HG02610 (cell line): ENCODE measurements around the gene LDHAL6A.

Experiments
- ATAC-seq: cut with Tn5 transposase; IDR thresholded peaks from one replicate; pipeline ENCODE4 v1.9.1; 2021; ENCODE audit warnings: mild to moderate bottlenecking, moderate library complexity; ENCODE audit not compliant: unreplicated experiment

The LDHAL6A gene

GRCh38 chr11:18490319-18490718, 34.7 kb downstream of the LDHAL6A start:
- no peak for ATAC-seq

- ATAC-seq = no peak
Measured at GRCh38 chr11:18490736-18491485, 35.3 kb downstream of the LDHAL6A start.

- ATAC-seq = no peak
Measured at GRCh38 chr11:18491924-18492323, 36.3 kb downstream of the LDHAL6A start.

GRCh38 chr11:18492888-18493287, 37.2 kb downstream of the LDHAL6A start:
- ATAC-seq = no peak

- ATAC-seq = no peak
Measured at GRCh38 chr11:18493310-18493709, 37.7 kb downstream of the LDHAL6A start.

GRCh38 chr11:18495271-18495670, 39.6 kb downstream of the LDHAL6A start:
- no peak for ATAC-seq

- ATAC-seq = no peak
Measured at GRCh38 chr11:18495703-18496102, 40.0 kb downstream of the LDHAL6A start.

- no peak for ATAC-seq
Measured at GRCh38 chr11:18498039-18498438, 42.4 kb downstream of the LDHAL6A start.

GRCh38 chr11:18501629-18502028, 46.0 kb downstream of the LDHAL6A start:
- ATAC-seq = no peak

GRCh38 chr11:18502352-18502751, 46.7 kb downstream of the LDHAL6A start:
- ATAC-seq = no peak

GRCh38 chr11:18521122-18521521, 65.5 kb downstream of the LDHAL6A start:
- no peak for ATAC-seq

GRCh38 chr11:18522388-18522787, 66.7 kb downstream of the LDHAL6A start:
- ATAC-seq = no peak

GRCh38 chr11:18523084-18523483, 67.4 kb downstream of the LDHAL6A start:
- no peak for ATAC-seq

GRCh38 chr11:18524248-18524647, 68.6 kb downstream of the LDHAL6A start:
- ATAC-seq = no peak

- ATAC-seq = no peak
Measured at GRCh38 chr11:18526130-18526520, 70.5 kb downstream of the LDHAL6A start.

GRCh38 chr11:18526521-18527296, 71.1 kb downstream of the LDHAL6A start, which contains the start of gene TSG101:
TSG101 (minus strand) TSS chr11:18526942; CDS start chr11:18526816, 126 bp downstream.
- peak; percentile 95 for ATAC-seq

- ATAC-seq = no peak
Measured at GRCh38 chr11:18527512-18527911, 71.9 kb downstream of the LDHAL6A start.
